Measurements from ENCODE around the gene SIL1. TPM values are rescaled to one million over a fixed set of nuclear protein-coding genes. Genes with fewer than 3 reads are reported as not detected.

The SIL1 gene
- total RNA-seq, 4 donors from 2014 or later: 41.4 to 63.1 (median 52.8) TPM

DNA sequence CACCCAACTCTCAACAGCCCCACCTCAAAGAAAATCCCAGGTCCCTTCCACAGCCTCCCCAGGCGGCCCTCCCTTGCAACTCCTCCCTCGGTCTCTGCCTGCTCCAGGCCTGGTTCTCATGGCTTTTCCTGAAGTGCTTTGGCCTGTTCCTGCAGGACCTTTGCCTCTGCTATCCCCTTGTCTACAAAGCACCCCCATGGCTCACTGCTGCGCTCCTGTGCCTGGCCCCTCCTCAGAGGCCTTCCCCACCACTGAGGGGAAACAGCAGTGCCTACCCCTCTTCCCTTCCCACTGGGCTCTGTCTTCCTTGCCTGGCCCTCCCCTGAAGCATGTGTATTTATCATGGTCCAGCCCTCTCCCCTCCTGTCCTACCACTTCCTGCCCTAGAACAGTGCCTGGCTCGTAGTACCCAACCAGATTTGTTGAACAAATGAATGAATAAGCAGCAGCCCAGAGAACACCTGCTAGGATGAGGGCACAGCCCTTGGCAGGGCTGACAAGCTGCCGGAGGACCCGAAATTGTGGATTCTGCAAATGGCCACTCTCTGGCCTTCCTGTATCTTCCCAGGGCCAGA is 254.5 kb downstream of the SIL1 start:
- Histone ChIP-seq H3K27me3 (no peaks in the 10 kb centered on the region), H3K9me3 (no peaks in the 10 kb centered on the region), H3K36me3 (peaks cover 0 to 49% (median 0%) of the 10 kb centered on the region in 3 donors), H3K27ac (no peak overlapping the region), H3K4me1 (peaks cover 0 to 33% (median 5%) of the 10 kb centered on the region in 4 donors), H3K4me3 (no peak overlapping the region)
- WGBS, 2 donors: 88 to 89% methylated on average over 6 of the region's 6 CpGs
- TF ChIP-seq EP300 (IDR thresholded peaks at IDR 0.05) (no peak), POLR2A (IDR thresholded peaks at IDR 0.05) (no peak)
- TF ChIP-seq, protein P1, sequence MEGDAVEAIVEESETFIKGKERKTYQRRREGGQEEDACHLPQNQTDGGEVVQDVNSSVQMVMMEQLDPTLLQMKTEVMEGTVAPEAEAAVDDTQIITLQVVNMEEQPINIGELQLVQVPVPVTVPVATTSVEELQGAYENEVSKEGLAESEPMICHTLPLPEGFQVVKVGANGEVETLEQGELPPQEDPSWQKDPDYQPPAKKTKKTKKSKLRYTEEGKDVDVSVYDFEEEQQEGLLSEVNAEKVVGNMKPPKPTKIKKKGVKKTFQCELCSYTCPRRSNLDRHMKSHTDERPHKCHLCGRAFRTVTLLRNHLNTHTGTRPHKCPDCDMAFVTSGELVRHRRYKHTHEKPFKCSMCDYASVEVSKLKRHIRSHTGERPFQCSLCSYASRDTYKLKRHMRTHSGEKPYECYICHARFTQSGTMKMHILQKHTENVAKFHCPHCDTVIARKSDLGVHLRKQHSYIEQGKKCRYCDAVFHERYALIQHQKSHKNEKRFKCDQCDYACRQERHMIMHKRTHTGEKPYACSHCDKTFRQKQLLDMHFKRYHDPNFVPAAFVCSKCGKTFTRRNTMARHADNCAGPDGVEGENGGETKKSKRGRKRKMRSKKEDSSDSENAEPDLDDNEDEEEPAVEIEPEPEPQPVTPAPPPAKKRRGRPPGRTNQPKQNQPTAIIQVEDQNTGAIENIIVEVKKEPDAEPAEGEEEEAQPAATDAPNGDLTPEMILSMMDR (IDR thresholded peaks at IDR 0.05): no peak
- no peak for DNase-seq (ENCODE audit: low spot score in 2 of 2)

DNA sequence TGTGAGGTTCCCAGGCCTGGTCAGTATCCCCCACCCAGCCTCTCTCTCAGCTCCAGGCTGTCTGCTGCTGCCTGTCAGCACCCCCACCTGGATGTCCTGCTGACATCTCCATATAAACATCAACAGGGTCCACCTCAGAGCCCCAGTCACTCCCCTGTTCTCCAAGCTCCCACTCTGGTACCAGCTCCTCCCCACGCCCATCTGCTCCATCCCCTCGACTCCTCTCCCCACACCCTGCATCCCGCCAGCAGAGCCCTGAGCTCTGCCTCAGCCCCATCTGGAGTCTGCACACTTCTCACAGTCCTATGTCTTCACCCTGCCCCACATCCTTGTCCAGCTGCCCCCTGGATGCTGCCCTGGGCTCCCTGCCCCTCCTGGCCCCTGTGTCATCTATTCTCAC is 255.3 kb downstream of the SIL1 start:
- Histone ChIP-seq H3K27me3 (no peaks in the 10 kb centered on the region), H3K4me3 (no peak overlapping the region), H3K9me3 (no peaks in the 10 kb centered on the region), H3K36me3 (peaks cover 0 to 54% (median 0%) of the 10 kb centered on the region in 3 donors), H3K27ac (no peak overlapping the region), H3K4me1 (peaks cover 0 to 25% (median 1%) of the 10 kb centered on the region in 4 donors)
- TF ChIP-seq, protein P1 (IDR thresholded peaks at IDR 0.05): no peak
- no peak for TF ChIP-seq POLR2A (IDR thresholded peaks at IDR 0.05)
- TF ChIP-seq EP300 (IDR thresholded peaks at IDR 0.05): no peak
- WGBS, 2 donors: 84 to 86% methylated on average over 3 of the region's 3 CpGs
- DNase-seq (ENCODE audit: low spot score in 2 of 2): no peak

DNA sequence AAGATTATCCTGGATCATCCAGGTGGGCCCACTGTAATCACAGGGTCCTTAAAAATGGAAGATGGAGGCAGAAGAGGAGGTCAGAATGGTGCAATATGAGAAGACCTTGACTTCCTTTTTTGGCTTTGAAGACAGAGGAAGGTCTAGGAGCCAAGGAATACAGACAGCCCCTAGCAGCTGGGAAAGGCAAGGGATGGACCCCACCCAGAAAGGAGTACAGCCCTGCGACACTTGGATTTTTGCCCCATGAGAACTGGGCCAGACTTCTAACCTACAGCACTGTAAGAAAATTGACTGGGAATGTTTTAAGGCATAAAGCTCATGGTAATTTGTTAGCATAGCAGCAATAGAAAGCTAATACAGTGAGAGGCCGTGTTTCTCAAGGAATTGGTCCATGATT is 256.1 kb downstream of the SIL1 start:
- Histone ChIP-seq H3K36me3 (peaks cover 0 to 57% (median 0%) of the 10 kb centered on the region in 3 donors), H3K27ac (no peak overlapping the region), H3K4me3 (no peak overlapping the region), H3K4me1 (peaks cover 0 to 19% (median 0%) of the 10 kb centered on the region in 4 donors), H3K9me3 (no peaks in the 10 kb centered on the region), H3K27me3 (no peaks in the 10 kb centered on the region)
- WGBS, 2 donors: 74 to 87% methylated on average over 2 of the region's 2 CpGs
- no peak for DNase-seq (ENCODE audit: low spot score in 2 of 2)
- TF ChIP-seq, protein P1 (IDR thresholded peaks at IDR 0.05): no peak
- TF ChIP-seq EP300 (IDR thresholded peaks at IDR 0.05): no peak
- no peak for TF ChIP-seq POLR2A (IDR thresholded peaks at IDR 0.05)

DNA sequence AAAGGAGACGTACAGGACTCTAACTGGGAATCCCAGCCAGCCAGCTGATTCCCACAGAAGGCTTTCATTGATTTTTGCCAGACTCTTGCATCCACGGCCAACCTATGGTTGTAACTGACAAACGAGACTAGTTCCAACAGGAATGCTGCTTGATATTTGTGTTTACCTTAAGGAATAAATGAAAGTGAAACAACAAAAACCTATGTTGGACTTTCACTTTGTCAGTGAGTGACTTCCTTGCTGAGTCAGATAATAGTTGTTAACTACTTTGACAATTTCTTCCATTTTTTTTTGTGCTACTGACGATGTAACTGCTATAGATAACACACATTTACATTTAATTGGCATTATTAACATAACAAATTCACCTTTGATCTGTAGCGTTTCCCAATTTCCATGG is 259.6 kb downstream of the SIL1 start:
- no peaks in the 10 kb centered on the region for H3K27me3 ChIP-seq
- peaks cover 0 to 61% (median 0%) of the 10 kb centered on the region in 3 donors for H3K36me3 ChIP-seq
- H3K4me1 ChIP-seq: peaks cover 0 to 4% (median 0%) of the 10 kb centered on the region in 4 donors
- H3K27ac ChIP-seq: no peak overlapping the region
- no peak for DNase-seq (ENCODE audit: low spot score in 2 of 2)
- WGBS, 2 donors: 71 to 73% methylated on average over 5 of the region's 5 CpGs
- H3K4me3 ChIP-seq: no peak overlapping the region
- no peaks in the 10 kb centered on the region for H3K9me3 ChIP-seq
- TF ChIP-seq, protein P1 (IDR thresholded peaks at IDR 0.05): no peak
- TF ChIP-seq EP300 (IDR thresholded peaks at IDR 0.05): no peak
- TF ChIP-seq POLR2A (IDR thresholded peaks at IDR 0.05): no peak
